Natural killer cell treated with Interleukin-12 subunit alpha and Interleukin-12 subunit beta and Interleukin-15 and Interleukin-18, amount 100 ng/mL, for 72 hours (primary cell): ENCODE results near the gene SRD5A3. TPM values are rescaled to one million over a fixed set of nuclear protein-coding genes. Genes with fewer than 3 reads are reported as not detected.

Experiments
- ATAC-seq, 2 donors: fragments of 150-1000 bp; cut with Tn5 transposase in 1 of 2; sonication (Bioruptor Pico), chemical (Tn5 transposase) in 1 of 2; 2 replicates each; pipeline ENCODE4 v1.10.0; 2021
- DNase-seq: peaks from one replicate; pipeline ENCODE4 v3.0.0; 2022; ENCODE audit warnings: low spot score
- H3K27ac Mint-ChIP-seq, 2 donors: 1 replicate in 1 of 2; 2 replicates in 1 of 2; pipeline ENCODE4 v1.8.0; 2022; ENCODE audit warnings: mixed read lengths in 2 of 2, mild to moderate bottlenecking in 1 of 2, moderate library complexity in 1 of 2
- H3K27me3 Mint-ChIP-seq, 2 donors: 1 replicate in 1 of 2; 2 replicates in 1 of 2; pipeline ENCODE4 v1.8.0; 2022; ENCODE audit warnings: mixed read lengths in 2 of 2
- H3K36me3 Mint-ChIP-seq: one replicate; pipeline ENCODE4 v1.8.0; 2022; ENCODE audit warnings: mixed read lengths
- H3K4me1 Mint-ChIP-seq, 2 donors: 1 replicate in 1 of 2; 2 replicates in 1 of 2; pipeline ENCODE4 v1.8.0; 2022; ENCODE audit warnings: low read depth in 2 of 2, mixed read lengths in 2 of 2, mild to moderate bottlenecking in 1 of 2
- H3K4me3 Mint-ChIP-seq: one replicate; pipeline ENCODE4 v1.8.0; 2022; ENCODE audit warnings: mixed read lengths
- H3K9me3 Mint-ChIP-seq: 2 replicates; pipeline ENCODE4 v1.8.0; 2022; ENCODE audit warnings: mixed read lengths
- total RNA-seq, 2 donors: library from RNA; stranded (reverse); gene quantifications; one replicate each; pipeline ENCODE4 v1.2.3, GENCODE V29; 2022

SRD5A3 gene
- total RNA-seq, 2 donors from 2014 or later: 7.2 to 7.3 TPM

GRCh38 chr4:55396308-55397125, 50.5 kb downstream of the SRD5A3 start:
- DNase-seq: no peak
- peak overlapping the region; percentile 97 for H3K4me3 Mint-ChIP-seq
- peaks cover 32% of the 10 kb centered on the region for H3K36me3 Mint-ChIP-seq
- peak; percentile 11 to 46 for ATAC-seq
- H3K9me3 Mint-ChIP-seq: no peaks in the 10 kb centered on the region
- no peaks in the 10 kb centered on the region for H3K27me3 Mint-ChIP-seq
- peak overlapping the region; percentile 87 to 97 for H3K27ac Mint-ChIP-seq
- H3K4me1 Mint-ChIP-seq: peaks cover 35 to 47% of the 10 kb centered on the region in 2 donors

GRCh38 chr4:55397126-55397436, 51.0 kb downstream of the SRD5A3 start:
- peaks cover 35 to 47% of the 10 kb centered on the region in 2 donors for H3K4me1 Mint-ChIP-seq

GRCh38 chr4:55397520-55398321, 51.7 kb downstream of the SRD5A3 start:
- ATAC-seq (no peak), DNase-seq (no peak)
- no peaks in the 10 kb centered on the region for H3K9me3 Mint-ChIP-seq
- no peaks in the 10 kb centered on the region for H3K27me3 Mint-ChIP-seq
- peaks cover 35 to 47% of the 10 kb centered on the region in 2 donors for H3K4me1 Mint-ChIP-seq
- peak overlapping the region; percentile 97 for H3K4me3 Mint-ChIP-seq
- peak overlapping the region; percentile 87 to 97 for H3K27ac Mint-ChIP-seq
- peaks cover 32% of the 10 kb centered on the region for H3K36me3 Mint-ChIP-seq

More at GRCh38 chr4:55397126-55397436, 51.0 kb downstream of the SRD5A3 start:
- H3K4me3 Mint-ChIP-seq: peak overlapping the region; percentile 97
- no peaks in the 10 kb centered on the region for H3K9me3 Mint-ChIP-seq
- no peak for DNase-seq
- H3K27me3 Mint-ChIP-seq: no peaks in the 10 kb centered on the region
- peaks cover 32% of the 10 kb centered on the region for H3K36me3 Mint-ChIP-seq
- peak overlapping the region; percentile 87 to 97 for H3K27ac Mint-ChIP-seq
- ATAC-seq: no peak

GRCh38 chr4:55398461-55398860, 52.4 kb downstream of the SRD5A3 start:
- Mint-ChIP-seq H3K27ac (peak overlapping the region; percentile 87 to 97), H3K4me3 (peak overlapping the region; percentile 97), H3K4me1 (peaks cover 38 to 47% of the 10 kb centered on the region in 2 donors), H3K27me3 (no peaks in the 10 kb centered on the region), H3K9me3 (no peaks in the 10 kb centered on the region), H3K36me3 (peaks cover 33% of the 10 kb centered on the region)
- no peak for ATAC-seq
- no peak for DNase-seq

- H3K27me3 Mint-ChIP-seq: no peaks in the 10 kb centered on the region
- DNase-seq: no peak
- H3K4me3 Mint-ChIP-seq: peak overlapping the region; percentile 97
- H3K27ac Mint-ChIP-seq: peak overlapping the region; percentile 87 to 97
- no peaks in the 10 kb centered on the region for H3K9me3 Mint-ChIP-seq
- no peak for ATAC-seq
- H3K4me1 Mint-ChIP-seq: peaks cover 42 to 52% of the 10 kb centered on the region in 2 donors
- H3K36me3 Mint-ChIP-seq: peaks cover 38% of the 10 kb centered on the region
Measured at GRCh38 chr4:55398966-55399365, 52.9 kb downstream of the SRD5A3 start.

- Mint-ChIP-seq H3K9me3 (no peaks in the 10 kb centered on the region), H3K27ac (peak overlapping the region; percentile 87 to 97), H3K4me3 (peak overlapping the region; percentile 97), H3K4me1 (peaks cover 40 to 54% of the 10 kb centered on the region in 2 donors), H3K36me3 (peaks cover 40% of the 10 kb centered on the region), H3K27me3 (no peaks in the 10 kb centered on the region)
- DNase-seq (no peak), ATAC-seq (no peak)
Measured at GRCh38 chr4:55399581-55399980, 53.5 kb downstream of the SRD5A3 start.

- Mint-ChIP-seq H3K36me3 (peaks cover 22% of the 10 kb centered on the region), H3K9me3 (no peaks in the 10 kb centered on the region), H3K27me3 (no peaks in the 10 kb centered on the region), H3K4me3 (no peak overlapping the region), H3K4me1 (peaks cover 42 to 45% of the 10 kb centered on the region in 2 donors), H3K27ac (peak overlapping the region; percentile 16 to 46)
- ATAC-seq (no peak), DNase-seq (no peak)
Measured at GRCh38 chr4:55405073-55405472, 59.0 kb downstream of the SRD5A3 start.

- DNase-seq (no peak), ATAC-seq (no peak)
- H3K27me3 Mint-ChIP-seq: no peaks in the 10 kb centered on the region
- no peaks in the 10 kb centered on the region for H3K9me3 Mint-ChIP-seq
- peaks cover 22% of the 10 kb centered on the region for H3K36me3 Mint-ChIP-seq
- no peak overlapping the region for H3K4me3 Mint-ChIP-seq
- H3K4me1 Mint-ChIP-seq: peaks cover 39 to 40% of the 10 kb centered on the region in 2 donors
- H3K27ac Mint-ChIP-seq: peak overlapping the region in 1 of 2 donors; percentile 65
Measured at GRCh38 chr4:55406545-55406944, 60.5 kb downstream of the SRD5A3 start.

- Mint-ChIP-seq H3K27ac (peak overlapping the region in 1 of 2 donors; percentile 65), H3K36me3 (peaks cover 22% of the 10 kb centered on the region), H3K27me3 (no peaks in the 10 kb centered on the region), H3K9me3 (no peaks in the 10 kb centered on the region), H3K4me1 (peaks cover 39 to 43% of the 10 kb centered on the region in 2 donors), H3K4me3 (peak overlapping the region; percentile 19)
- no peak for DNase-seq
- ATAC-seq: no peak
Measured at GRCh38 chr4:55407119-55407518, 61.1 kb downstream of the SRD5A3 start.

GRCh38 chr4:55407764-55408163, 61.7 kb downstream of the SRD5A3 start:
- no peak for ATAC-seq
- no peak overlapping the region for H3K27ac Mint-ChIP-seq
- H3K4me3 Mint-ChIP-seq: no peak overlapping the region
- H3K4me1 Mint-ChIP-seq: peaks cover 39 to 43% of the 10 kb centered on the region in 2 donors
- no peaks in the 10 kb centered on the region for H3K27me3 Mint-ChIP-seq
- DNase-seq: no peak
- no peaks in the 10 kb centered on the region for H3K9me3 Mint-ChIP-seq
- peaks cover 22% of the 10 kb centered on the region for H3K36me3 Mint-ChIP-seq

- H3K9me3 Mint-ChIP-seq: no peaks in the 10 kb centered on the region
- DNase-seq (no peak), ATAC-seq (no peak)
- no peak overlapping the region for H3K4me3 Mint-ChIP-seq
- peaks cover 14% of the 10 kb centered on the region for H3K36me3 Mint-ChIP-seq
- no peaks in the 10 kb centered on the region for H3K27me3 Mint-ChIP-seq
- peak overlapping the region in 1 of 2 donors; percentile 13 for H3K27ac Mint-ChIP-seq
- peaks cover 32 to 36% of the 10 kb centered on the region in 2 donors for H3K4me1 Mint-ChIP-seq
Measured at GRCh38 chr4:55409468-55410171, 63.6 kb downstream of the SRD5A3 start.

GRCh38 chr4:55410431-55410830, 64.4 kb downstream of the SRD5A3 start:
- ATAC-seq: no peak
- no peaks in the 10 kb centered on the region for H3K9me3 Mint-ChIP-seq
- peaks cover 13% of the 10 kb centered on the region for H3K36me3 Mint-ChIP-seq
- no peak for DNase-seq
- peaks cover 32 to 37% of the 10 kb centered on the region in 2 donors for H3K4me1 Mint-ChIP-seq
- peak overlapping the region in 1 of 2 donors; percentile 13 for H3K27ac Mint-ChIP-seq
- no peaks in the 10 kb centered on the region for H3K27me3 Mint-ChIP-seq
- H3K4me3 Mint-ChIP-seq: no peak overlapping the region

GRCh38 chr4:55411621-55412020, 65.6 kb downstream of the SRD5A3 start:
- Mint-ChIP-seq H3K4me1 (peaks cover 21 to 27% of the 10 kb centered on the region in 2 donors), H3K9me3 (no peaks in the 10 kb centered on the region), H3K27me3 (no peaks in the 10 kb centered on the region), H3K27ac (no peak overlapping the region), H3K4me3 (no peak overlapping the region), H3K36me3 (peaks cover 9% of the 10 kb centered on the region)
- DNase-seq (no peak), ATAC-seq (no peak)
